Ishikawa (cell line): ENCODE data around the gene ZMYND19.

Source experiments
- CEBPB ChIP-seq: IDR thresholded peaks from 2 replicates; pipeline ENCODE4 v1.6.1; 2012
- CREB1 ChIP-seq: IDR thresholded peaks from 2 replicates; pipeline ENCODE4 v1.6.1; 2012; ENCODE audit warnings: low read depth
- EGR1 ChIP-seq: IDR thresholded peaks from 2 replicates; pipeline ENCODE4 v1.6.1; 2012
- EP300 ChIP-seq: IDR thresholded peaks from 2 replicates; pipeline ENCODE4 v1.6.1; 2012; ENCODE audit warnings: borderline replicate concordance
- MAX ChIP-seq: IDR thresholded peaks from 2 replicates; pipeline ENCODE4 v1.6.1; 2012
- REST ChIP-seq: IDR thresholded peaks from 2 replicates; pipeline ENCODE4 v1.6.1; 2012; ENCODE audit warnings: low read depth, mild to moderate bottlenecking
- TAF1 ChIP-seq: IDR thresholded peaks from 2 replicates; pipeline ENCODE4 v1.6.1; 2012; ENCODE audit warnings: low read depth, mild to moderate bottlenecking
- YY1 ChIP-seq: IDR thresholded peaks from 2 replicates; pipeline ENCODE4 v1.6.1; 2012; ENCODE audit warnings: low read depth
- ZBTB7A ChIP-seq: IDR thresholded peaks from 2 replicates; pipeline ENCODE4 v1.6.1; 2012; ENCODE audit warnings: low read depth

GRCh38 chr9:137534256-137535119 lies 55.8 kb downstream of the ZMYND19 start:
- TF ChIP-seq EP300 (no peak), MAX (peak; percentile 85), CREB1 (no peak), YY1 (no peak), REST (no peak), TAF1 (no peak), EGR1 (no peak), CEBPB (no peak), ZBTB7A (no peak)
